Keratinocyte (primary cell): ENCODE measurements around the gene FCGR3B.
"Not testable (repeated sequence)": the region's sequence is repeated elsewhere in the genome, so short reads cannot be mapped to it uniquely, and the experiment has no call there.

Experiments
- EZH2 ChIP-seq: IDR thresholded peaks from one replicate; pipeline ENCODE4 v1.6.1; 2012; ENCODE audit warnings: inconsistent platforms, mild to moderate bottlenecking, low read length, moderate library complexity
- TF ChIP-seq, protein P1 (sequence below), 3 experiments: IDR thresholded peaks in 1 of 3; conservative IDR thresholded peaks in 1 of 3; optimal IDR thresholded peaks in 1 of 3; 2 replicates in 2 of 3; 3 replicates in 1 of 3; pipeline versions ENCODE3 to v1.5.1; 2011; ENCODE audit warnings: low read length in 3 of 3, mild to moderate bottlenecking in 3 of 3, moderate library complexity in 2 of 3, control low read depth in 1 of 3, inconsistent platforms in 1 of 3; ENCODE audit not compliant: insufficient read depth in 2 of 3; ENCODE audit errors: extremely low read depth in 1 of 3

GRCh38 chr1:161597077-161597476, 33.9 kb downstream of the FCGR3B start:
- TF ChIP-seq, protein P1, sequence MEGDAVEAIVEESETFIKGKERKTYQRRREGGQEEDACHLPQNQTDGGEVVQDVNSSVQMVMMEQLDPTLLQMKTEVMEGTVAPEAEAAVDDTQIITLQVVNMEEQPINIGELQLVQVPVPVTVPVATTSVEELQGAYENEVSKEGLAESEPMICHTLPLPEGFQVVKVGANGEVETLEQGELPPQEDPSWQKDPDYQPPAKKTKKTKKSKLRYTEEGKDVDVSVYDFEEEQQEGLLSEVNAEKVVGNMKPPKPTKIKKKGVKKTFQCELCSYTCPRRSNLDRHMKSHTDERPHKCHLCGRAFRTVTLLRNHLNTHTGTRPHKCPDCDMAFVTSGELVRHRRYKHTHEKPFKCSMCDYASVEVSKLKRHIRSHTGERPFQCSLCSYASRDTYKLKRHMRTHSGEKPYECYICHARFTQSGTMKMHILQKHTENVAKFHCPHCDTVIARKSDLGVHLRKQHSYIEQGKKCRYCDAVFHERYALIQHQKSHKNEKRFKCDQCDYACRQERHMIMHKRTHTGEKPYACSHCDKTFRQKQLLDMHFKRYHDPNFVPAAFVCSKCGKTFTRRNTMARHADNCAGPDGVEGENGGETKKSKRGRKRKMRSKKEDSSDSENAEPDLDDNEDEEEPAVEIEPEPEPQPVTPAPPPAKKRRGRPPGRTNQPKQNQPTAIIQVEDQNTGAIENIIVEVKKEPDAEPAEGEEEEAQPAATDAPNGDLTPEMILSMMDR (optimal IDR thresholded peaks at IDR 0.05 in 1 of 3, IDR thresholded peaks at IDR 0.05 in 1 of 3, conservative IDR thresholded peaks at IDR 0.05 in 1 of 3; ENCODE audit: extremely low read depth in 1 of 3, insufficient read depth in 2 of 3, low read length in 3 of 3): not testable (repeated sequence)
- not testable (repeated sequence) for TF ChIP-seq EZH2
